ENCODE measurements around the gene NANP. TPM values are rescaled to one million over a fixed set of nuclear protein-coding genes. Genes with fewer than 3 reads are reported as not detected.

The NANP gene
- total RNA-seq, 1 donor: 11.2 TPM

GRCh38 chr20:25563362-25563761, 60.5 kb downstream of the NANP start:
- Histone ChIP-seq H4K20me1 (ENCODE audit: insufficient read depth, low read length) (no peaks in the 10 kb centered on the region), H3K9me3 (ENCODE audit: low read depth, low read length) (no peaks in the 10 kb centered on the region), H3K36me3 (ENCODE audit: insufficient read depth, low read length) (no peaks in the 10 kb centered on the region), H3K27ac (ENCODE audit: low read depth, low read length) (no peak overlapping the region), H2AFZ (ENCODE audit: low read length) (no peak overlapping the region), H3K4me1 (ENCODE audit: insufficient read depth, low read length) (no peaks in the 10 kb centered on the region), H3K27me3 (ENCODE audit: insufficient read depth, low read length) (no peaks in the 10 kb centered on the region), H3K4me3 (ENCODE audit: insufficient read depth, low read length) (no peak overlapping the region), H3K4me2 (ENCODE audit: insufficient read depth, low read length) (no peak overlapping the region), H3K79me2 (ENCODE audit: insufficient read depth, low read length) (peaks cover 14% of the 10 kb centered on the region)
- DNase-seq (ENCODE audit: insufficient read length, low spot score, missing footprints): no peak
- no peak for TF ChIP-seq CTCF (IDR thresholded peaks at IDR 0.05; ENCODE audit: extremely low read depth, low read depth, low read length)

Small RNAs within 50 kb of the gene (small RNA-seq; reads per million reads assigned to genes)
- not detected for gene RN7SL594P
- not detected for gene RNU6ATAC17P

Other genes with a start within 250 kb of the NANP start
- gene ABHD12, start 233.2 kb downstream of the NANP start, total RNA-seq: 29.7 and 35.1 TPM in 2 replicates
- 2.2 and 2.4 TPM in 2 replicates for gene GINS1, start 216.3 kb downstream of the NANP start, total RNA-seq
- 14.1 and 14.8 TPM in 2 replicates for gene NINL, start 38.5 kb downstream of the NANP start, total RNA-seq
- 8.3 and 9.7 TPM in 2 replicates for gene ZNF337, start 72.8 kb upstream of the NANP start, total RNA-seq